Neural progenitor cell (in vitro differentiated cells): ENCODE measurements around the gene HIGD2A. TPM values are rescaled to one million over a fixed set of nuclear protein-coding genes. Genes with fewer than 3 reads are reported as not detected.
"Not testable (repeated sequence)": the region's sequence is repeated elsewhere in the genome, so short reads cannot be mapped to it uniquely, and the experiment has no call there.

Experiments used
- DNase-seq: peaks from one replicate; pipeline ENCODE4 v3.0.0-alpha.2; 2016; ENCODE audit warnings: low spot score
- H2AFZ ChIP-seq: fragments of 200-600 bp; sonication (generic); replicated peaks from 2 replicates; pipeline ENCODE4 v1.6.1; 2016; ENCODE audit warnings: antibody characterized with exemption
- H3F3A ChIP-seq: fragments of 200-600 bp; sonication (generic); 2 replicates; pipeline ENCODE4 v1.6.1; 2016; ENCODE audit warnings: antibody characterized with exemption, low read depth
- H3K27ac ChIP-seq: fragments of 200-600 bp; sonication (generic); 2 replicates; pipeline ENCODE4 v1.5.1; 2016; ENCODE audit warnings: mild to moderate bottlenecking
- H3K27me3 ChIP-seq: fragments of 200-600 bp; sonication (generic); 2 replicates; pipeline ENCODE4 v1.6.1; 2016; ENCODE audit warnings: mild to moderate bottlenecking, moderate library complexity
- H3K36me3 ChIP-seq: fragments of 200-600 bp; sonication (generic); 2 replicates; pipeline ENCODE4 v1.5.1; 2016
- H3K4me1 ChIP-seq: fragments of 200-600 bp; sonication (generic); 2 replicates; pipeline ENCODE4 v1.6.1; 2016; ENCODE audit warnings: mixed run types
- H3K4me2 ChIP-seq: fragments of 200-600 bp; sonication (generic); 2 replicates; pipeline ENCODE4 v1.6.1; 2016
- H3K4me3 ChIP-seq: fragments of 200-600 bp; sonication (generic); 2 replicates; pipeline ENCODE4 v1.5.1; 2016
- H3K79me2 ChIP-seq: fragments of 200-600 bp; sonication (generic); 2 replicates; pipeline ENCODE4 v1.6.1; 2016; ENCODE audit warnings: low read depth
- H3K9ac ChIP-seq: fragments of 200-600 bp; sonication (generic); 2 replicates; pipeline ENCODE4 v1.6.1; 2016
- H3K9me3 ChIP-seq: fragments of 200-600 bp; sonication (generic); 2 replicates; pipeline ENCODE4 v1.5.1; 2016; ENCODE audit warnings: low read depth
- H4K20me1 ChIP-seq: fragments of 200-600 bp; sonication (generic); 2 replicates; pipeline ENCODE4 v1.6.1; 2016; ENCODE audit warnings: low read depth
- H3K27ac Mint-ChIP-seq: 3 replicates; pipeline ENCODE4 v1.8.0; 2021; ENCODE audit warnings: mixed read lengths
- H3K27me3 Mint-ChIP-seq: 2 replicates; pipeline ENCODE4 v1.8.0; 2022; ENCODE audit warnings: low read depth, mild to moderate bottlenecking, inconsistent platforms, moderate library complexity, mixed read lengths; ENCODE audit not compliant: insufficient read depth
- H3K36me3 Mint-ChIP-seq: 3 replicates; pipeline ENCODE4 v1.8.0; 2021; ENCODE audit warnings: mixed read lengths
- H3K4me1 Mint-ChIP-seq: 3 replicates; pipeline ENCODE4 v1.8.0; 2021; ENCODE audit warnings: mixed read lengths
- H3K4me3 Mint-ChIP-seq: 3 replicates; pipeline ENCODE4 v1.8.0; 2021; ENCODE audit warnings: mild to moderate bottlenecking, moderate library complexity, mixed read lengths
- H3K9me3 Mint-ChIP-seq: 3 replicates; pipeline ENCODE4 v1.8.0; 2020; ENCODE audit warnings: mixed read lengths
- EZH2 ChIP-seq: fragments of 200-600 bp; sonication (generic); IDR thresholded peaks from 2 replicates; pipeline ENCODE4 v1.6.1; 2017; ENCODE audit warnings: antibody characterized with exemption, mild to moderate bottlenecking, moderate library complexity
- EZH2phosphoT487 ChIP-seq: fragments of 200-600 bp; sonication (generic); IDR thresholded peaks from 2 replicates; pipeline ENCODE4 v1.6.1; 2017; ENCODE audit warnings: antibody characterized with exemption
- total RNA-seq: library from RNA; depleted of rRNA; stranded (reverse); fragments of >200 nt; gene quantifications from 2 replicates; pipeline ENCODE4 v1.2.3, GENCODE V29; 2015; ENCODE audit warnings: low replicate concordance
- TF ChIP-seq, protein P1 (sequence below): fragments of 200-600 bp; sonication (generic); IDR thresholded peaks from 2 replicates; pipeline ENCODE4 v1.5.1; 2017; ENCODE audit warnings: antibody characterized with exemption, mild to moderate bottlenecking

The HIGD2A gene
- total RNA-seq, 1 donor from 2014 or later: 40.1 TPM

DNA sequence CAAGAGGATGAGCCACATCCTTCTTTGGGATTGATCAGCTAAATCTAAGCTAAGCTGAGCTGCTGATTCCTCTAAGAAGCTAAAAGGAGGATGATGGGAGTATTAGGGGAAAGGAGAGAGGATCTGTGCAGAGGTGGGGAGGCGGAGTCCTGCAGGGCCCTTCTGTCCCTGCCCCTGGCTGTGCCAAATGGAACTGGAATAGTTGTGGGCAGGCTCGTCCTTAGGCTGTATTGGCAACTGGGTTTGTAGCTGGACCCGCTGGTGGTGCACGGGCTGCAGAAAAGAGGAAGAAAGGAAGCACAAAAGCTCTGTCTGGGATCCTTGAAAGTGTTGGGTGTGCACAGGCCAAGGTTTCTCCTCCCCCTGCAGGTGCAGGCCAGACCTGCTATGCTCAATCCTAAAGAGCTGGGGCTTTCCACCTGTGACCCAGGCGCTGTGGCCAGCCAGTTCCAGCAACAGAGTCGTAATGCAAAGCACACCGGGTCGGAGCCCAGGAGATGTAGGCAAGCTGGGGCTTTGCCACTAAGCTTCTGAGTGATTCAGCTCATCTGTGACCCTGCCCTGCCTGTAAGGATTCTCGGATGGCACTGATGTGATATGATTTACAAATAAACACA lies 18.0 kb downstream of the HIGD2A start:
- H3K27ac Mint-ChIP-seq: peak overlapping the region; percentile 74
- no peak for DNase-seq
- H3K27me3 Mint-ChIP-seq: peaks cover 4% of the 10 kb centered on the region
- Histone ChIP-seq H3K27me3 (no peaks in the 10 kb centered on the region), H3K9me3 (no peaks in the 10 kb centered on the region), H3K27ac (no peak overlapping the region), H3K79me2 (no peaks in the 10 kb centered on the region), H3K4me1 (peaks cover 5% of the 10 kb centered on the region), H3K36me3 (no peaks in the 10 kb centered on the region), H3K4me2 (no peak overlapping the region), H2AFZ (no peak overlapping the region), H3K4me3 (no peak overlapping the region), H3K9ac (no peak overlapping the region), H3F3A (peaks cover 7% of the 10 kb centered on the region), H4K20me1 (no peaks in the 10 kb centered on the region)
- H3K36me3 Mint-ChIP-seq: no peaks in the 10 kb centered on the region
- no peaks in the 10 kb centered on the region for H3K9me3 Mint-ChIP-seq
- TF ChIP-seq, protein P1, sequence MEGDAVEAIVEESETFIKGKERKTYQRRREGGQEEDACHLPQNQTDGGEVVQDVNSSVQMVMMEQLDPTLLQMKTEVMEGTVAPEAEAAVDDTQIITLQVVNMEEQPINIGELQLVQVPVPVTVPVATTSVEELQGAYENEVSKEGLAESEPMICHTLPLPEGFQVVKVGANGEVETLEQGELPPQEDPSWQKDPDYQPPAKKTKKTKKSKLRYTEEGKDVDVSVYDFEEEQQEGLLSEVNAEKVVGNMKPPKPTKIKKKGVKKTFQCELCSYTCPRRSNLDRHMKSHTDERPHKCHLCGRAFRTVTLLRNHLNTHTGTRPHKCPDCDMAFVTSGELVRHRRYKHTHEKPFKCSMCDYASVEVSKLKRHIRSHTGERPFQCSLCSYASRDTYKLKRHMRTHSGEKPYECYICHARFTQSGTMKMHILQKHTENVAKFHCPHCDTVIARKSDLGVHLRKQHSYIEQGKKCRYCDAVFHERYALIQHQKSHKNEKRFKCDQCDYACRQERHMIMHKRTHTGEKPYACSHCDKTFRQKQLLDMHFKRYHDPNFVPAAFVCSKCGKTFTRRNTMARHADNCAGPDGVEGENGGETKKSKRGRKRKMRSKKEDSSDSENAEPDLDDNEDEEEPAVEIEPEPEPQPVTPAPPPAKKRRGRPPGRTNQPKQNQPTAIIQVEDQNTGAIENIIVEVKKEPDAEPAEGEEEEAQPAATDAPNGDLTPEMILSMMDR: no peak
- TF ChIP-seq EZH2: no peak
- TF ChIP-seq EZH2phosphoT487: no peak
- H3K4me1 Mint-ChIP-seq: peaks cover 2% of the 10 kb centered on the region
- H3K4me3 Mint-ChIP-seq: no peak overlapping the region

DNA sequence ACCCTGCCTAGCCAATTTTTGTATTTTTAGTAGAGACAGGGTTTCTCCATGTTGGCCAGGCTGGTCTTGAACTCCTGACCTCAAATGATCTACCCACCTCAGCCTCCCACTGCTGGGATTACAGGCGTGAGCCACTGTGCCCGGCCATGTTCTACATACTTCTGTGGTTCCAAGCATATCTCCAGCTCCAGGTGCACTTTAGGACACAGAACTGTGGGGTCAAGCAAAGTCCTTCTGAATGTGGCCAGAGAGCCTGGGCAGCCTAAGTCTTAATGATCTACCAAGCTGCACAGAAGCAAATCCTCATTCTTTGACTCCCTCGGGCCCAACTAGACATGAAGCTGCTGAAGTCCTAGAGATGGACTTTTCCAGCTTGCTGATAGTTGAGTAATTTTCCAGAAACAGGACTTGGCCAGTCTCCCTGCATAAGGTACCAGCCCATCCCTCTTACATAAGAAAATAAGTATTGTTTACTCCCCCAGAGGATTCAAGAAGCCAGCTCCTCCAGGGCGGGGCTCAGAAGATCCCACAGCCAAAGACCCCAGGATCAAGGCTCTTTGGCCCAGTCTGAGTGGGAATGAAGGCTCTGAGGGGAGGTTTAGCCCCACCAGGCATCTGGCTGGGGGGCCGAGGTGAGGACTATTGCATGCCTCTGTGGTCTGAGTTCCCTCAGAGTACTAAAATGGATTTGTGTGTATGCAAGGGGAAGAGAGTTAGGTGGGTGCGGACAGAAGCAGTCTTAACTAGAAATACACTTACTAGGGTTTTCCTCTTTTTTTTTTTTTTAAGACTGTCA lies 19.1 kb downstream of the HIGD2A start:
- peaks cover 5% of the 10 kb centered on the region for H3K4me1 ChIP-seq
- no peaks in the 10 kb centered on the region for H3K9me3 ChIP-seq
- H3F3A ChIP-seq: peaks cover 7% of the 10 kb centered on the region
- Mint-ChIP-seq H3K9me3 (no peaks in the 10 kb centered on the region), H3K27ac (no peak overlapping the region), H3K27me3 (peaks cover 5% of the 10 kb centered on the region), H3K4me3 (no peak overlapping the region), H3K36me3 (no peaks in the 10 kb centered on the region), H3K4me1 (peaks cover under 1% of the 10 kb centered on the region)
- H3K4me3 ChIP-seq: no peak overlapping the region
- H3K4me2 ChIP-seq: no peak overlapping the region
- H2AFZ ChIP-seq: no peak overlapping the region
- DNase-seq: no peak
- H4K20me1 ChIP-seq: no peaks in the 10 kb centered on the region
- H3K36me3 ChIP-seq: no peaks in the 10 kb centered on the region
- no peaks in the 10 kb centered on the region for H3K27me3 ChIP-seq
- no peak overlapping the region for H3K27ac ChIP-seq
- TF ChIP-seq, protein P1: no peak
- TF ChIP-seq EZH2 (no peak), EZH2phosphoT487 (no peak)
- no peak overlapping the region for H3K9ac ChIP-seq
- H3K79me2 ChIP-seq: no peaks in the 10 kb centered on the region

DNA sequence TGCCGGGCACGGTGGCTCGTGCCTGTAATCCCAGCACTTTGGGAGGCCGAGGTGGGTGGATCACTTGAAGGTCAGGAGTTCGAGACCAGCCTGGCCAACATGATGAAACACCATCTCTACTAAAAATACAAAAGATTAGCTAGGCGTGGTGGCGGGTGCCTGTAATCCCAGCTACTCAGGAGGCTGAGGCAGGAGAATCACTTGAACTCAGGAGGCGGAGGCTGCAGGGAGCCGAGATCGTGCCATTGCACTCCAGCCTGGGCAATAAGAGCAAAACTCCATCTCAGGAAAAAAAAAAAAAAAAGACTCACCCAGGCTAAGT lies 19.7 kb downstream of the HIGD2A start:
- H3K9me3 ChIP-seq, H3K27ac Mint-ChIP-seq, H3K27me3 Mint-ChIP-seq, H3K79me2 ChIP-seq, H4K20me1 ChIP-seq, H3K27me3 ChIP-seq, H3K9ac ChIP-seq, H3K4me1 Mint-ChIP-seq, H3K27ac ChIP-seq, H3K4me3 Mint-ChIP-seq, H3K36me3 Mint-ChIP-seq, DNase-seq, H3F3A ChIP-seq, H3K4me2 ChIP-seq, H3K4me1 ChIP-seq, H3K4me3 ChIP-seq, H3K9me3 Mint-ChIP-seq, H3K36me3 ChIP-seq, H2AFZ ChIP-seq: not testable (repeated sequence)

DNA sequence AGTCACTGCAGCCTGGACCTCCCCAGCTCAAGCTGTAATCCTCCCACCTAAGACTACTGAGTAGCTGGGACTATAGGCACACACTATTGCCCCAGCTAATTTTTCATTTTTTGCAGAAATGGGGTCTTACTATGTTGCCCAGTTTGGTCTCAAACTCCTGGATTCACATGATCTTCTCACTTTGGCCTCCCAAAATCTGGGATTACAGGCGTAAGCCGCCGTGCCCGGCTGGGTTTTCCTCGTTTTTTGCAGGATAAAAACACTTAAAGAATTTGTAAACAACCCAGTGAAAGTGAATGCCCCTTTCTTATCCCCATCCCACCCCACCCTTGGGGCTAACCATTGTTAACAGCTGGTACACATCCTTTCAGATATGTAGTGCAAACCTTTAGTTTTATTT lies 20.0 kb downstream of the HIGD2A start:
- Histone ChIP-seq H3K4me2 (no peak overlapping the region), H3F3A (peaks cover 7% of the 10 kb centered on the region), H3K27me3 (no peaks in the 10 kb centered on the region), H3K4me3 (no peak overlapping the region), H3K4me1 (peaks cover 5% of the 10 kb centered on the region), H3K9me3 (no peaks in the 10 kb centered on the region), H3K79me2 (no peaks in the 10 kb centered on the region), H4K20me1 (no peaks in the 10 kb centered on the region), H2AFZ (no peak overlapping the region), H3K9ac (no peak overlapping the region), H3K27ac (no peak overlapping the region), H3K36me3 (no peaks in the 10 kb centered on the region)
- TF ChIP-seq EZH2phosphoT487: no peak
- no peak for TF ChIP-seq EZH2
- TF ChIP-seq, protein P1: no peak
- Mint-ChIP-seq H3K9me3 (no peaks in the 10 kb centered on the region), H3K36me3 (no peaks in the 10 kb centered on the region), H3K4me1 (no peaks in the 10 kb centered on the region), H3K27me3 (peaks cover 5% of the 10 kb centered on the region), H3K27ac (no peak overlapping the region), H3K4me3 (no peak overlapping the region)
- DNase-seq: no peak
